NCI-H345 treated with DMSO at 0.1 percent for 48 hours (cell line): ENCODE measurements around the gene ANKS1B.
"Not testable (repeated sequence)": the region's sequence is repeated elsewhere in the genome, so short reads cannot be mapped to it uniquely, and the experiment has no call there.

Source experiments
- DNase-seq: peaks from one replicate; lab custom pipeline; 2025; ENCODE audit not compliant: unreplicated experiment; lab: John Stamatoyannopoulos, UW

The ANKS1B gene

DNA sequence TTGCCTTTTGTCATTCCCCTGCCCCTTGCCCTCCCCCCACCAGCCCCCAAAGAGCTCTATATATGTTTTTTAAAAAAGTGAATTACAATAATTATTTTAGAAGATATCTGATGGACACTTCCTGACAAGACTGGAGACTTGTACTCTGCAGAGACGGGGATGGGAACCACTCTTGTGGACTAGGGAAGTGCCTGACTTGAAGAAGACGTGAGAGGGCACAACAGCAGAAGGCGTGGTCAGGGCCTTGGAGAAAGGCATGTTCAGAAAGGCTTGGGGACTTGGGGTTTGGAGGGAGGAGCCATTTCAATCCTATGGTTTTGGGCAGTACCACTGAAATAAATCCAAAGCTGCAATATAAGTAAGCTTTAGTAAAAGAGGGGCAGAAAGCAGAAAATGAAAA lies 1184.9 kb downstream of the ANKS1B start:
- no peak for DNase-seq

DNA sequence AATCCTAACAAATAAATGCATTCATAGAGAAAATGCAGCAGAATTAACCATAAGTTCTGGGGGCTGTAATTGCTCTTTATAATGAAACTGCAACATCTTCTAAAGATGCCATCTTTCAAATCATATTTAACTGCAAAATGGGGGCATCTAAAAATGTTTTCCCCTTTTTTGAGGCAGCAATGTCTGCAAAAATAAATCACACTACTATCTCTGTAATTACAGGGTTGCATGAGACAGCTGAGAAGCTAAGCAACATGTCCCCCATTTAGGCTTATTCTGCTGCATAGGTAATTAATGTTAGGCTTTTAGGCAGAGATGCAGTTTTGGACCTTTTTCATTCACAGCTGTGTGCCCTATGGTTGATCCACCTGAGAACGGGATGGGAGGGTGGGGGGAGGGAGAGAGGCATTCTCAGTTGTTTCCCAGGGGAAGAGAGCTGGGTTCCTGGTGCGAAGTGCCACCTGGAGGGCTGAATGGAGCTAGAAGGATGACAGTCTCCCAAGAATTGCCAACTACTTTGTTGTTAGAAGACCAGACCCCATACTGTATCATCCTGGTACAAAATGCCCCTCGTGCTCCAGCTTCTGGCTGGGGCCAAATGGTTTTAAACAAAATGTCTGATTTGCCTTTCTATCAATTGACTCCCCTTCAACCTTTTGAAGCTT lies 1185.5 kb downstream of the ANKS1B start:
- DNase-seq, result no peak

DNA sequence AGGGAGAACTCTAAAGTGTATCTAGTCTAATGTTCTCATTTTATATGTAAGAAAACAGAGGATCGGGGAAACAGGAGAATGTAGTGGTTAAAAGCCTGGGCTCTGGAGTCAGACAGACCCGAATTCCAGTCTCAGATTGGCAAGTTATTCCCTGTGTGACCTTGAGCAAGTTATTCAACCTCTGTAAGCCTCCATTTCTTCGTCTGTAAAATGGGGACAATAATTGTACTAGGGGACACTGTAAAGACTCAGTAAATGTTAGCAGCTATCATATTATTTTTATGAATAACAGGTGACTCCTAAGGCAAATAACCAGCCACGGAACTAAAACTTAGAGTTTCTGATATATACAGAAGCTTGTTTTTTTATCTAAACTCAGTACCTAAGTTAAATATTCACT lies 1187.5 kb downstream of the ANKS1B start:
- DNase-seq, result no peak

DNA sequence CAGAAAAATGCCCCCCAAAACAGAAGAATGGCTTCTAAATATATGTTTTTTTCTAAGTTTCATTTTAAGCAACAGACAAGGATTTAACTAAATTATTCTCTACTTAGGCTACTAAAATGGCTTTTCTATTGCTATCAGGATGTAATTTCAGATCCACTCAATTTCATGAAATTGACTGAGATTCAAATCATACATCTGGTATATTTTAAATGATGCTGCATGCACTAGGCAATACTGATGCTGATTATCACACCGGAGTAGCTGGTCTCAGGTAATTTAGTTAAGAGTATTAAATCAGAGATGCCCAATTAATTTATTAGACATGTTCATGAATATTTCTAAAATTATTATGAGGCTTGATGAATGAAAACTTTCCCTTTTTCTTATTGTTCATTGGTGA lies 1188.0 kb downstream of the ANKS1B start:
- no peak for DNase-seq

DNA sequence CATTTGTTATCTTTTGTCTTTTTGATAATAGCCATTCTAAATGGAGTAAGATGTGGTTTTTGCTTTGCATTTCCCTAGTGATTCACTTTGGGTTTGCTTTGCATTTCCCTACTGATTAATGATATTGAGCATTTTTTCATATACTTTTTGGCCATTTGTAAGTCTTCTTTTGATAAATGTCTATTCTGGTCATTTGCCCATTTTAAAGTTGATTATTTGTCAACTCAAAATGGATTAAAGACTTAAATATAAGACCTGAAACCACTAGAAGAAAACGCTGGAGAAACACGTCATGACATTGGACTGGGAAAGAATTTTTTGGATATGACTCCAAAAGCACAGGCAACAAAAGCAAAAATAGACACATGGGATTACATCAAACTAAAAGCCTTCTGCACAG lies 1191.6 kb downstream of the ANKS1B start:
- no peak for DNase-seq

- DNase-seq, result no peak
Observed at GRCh38 chr12:98791406-98791805, 1193.3 kb downstream of the ANKS1B start.

GRCh38 chr12:98788396-98788795 lies 1196.3 kb downstream of the ANKS1B start:
- DNase-seq, result no peak

- DNase-seq, result no peak
Observed at GRCh38 chr12:98786653-98787052, 1198.1 kb downstream of the ANKS1B start.

GRCh38 chr12:98783420-98783819 lies 1201.3 kb downstream of the ANKS1B start:
- DNase-seq, result no peak

GRCh38 chr12:98780261-98780660 lies 1204.5 kb downstream of the ANKS1B start:
- DNase-seq, result no peak

DNA sequence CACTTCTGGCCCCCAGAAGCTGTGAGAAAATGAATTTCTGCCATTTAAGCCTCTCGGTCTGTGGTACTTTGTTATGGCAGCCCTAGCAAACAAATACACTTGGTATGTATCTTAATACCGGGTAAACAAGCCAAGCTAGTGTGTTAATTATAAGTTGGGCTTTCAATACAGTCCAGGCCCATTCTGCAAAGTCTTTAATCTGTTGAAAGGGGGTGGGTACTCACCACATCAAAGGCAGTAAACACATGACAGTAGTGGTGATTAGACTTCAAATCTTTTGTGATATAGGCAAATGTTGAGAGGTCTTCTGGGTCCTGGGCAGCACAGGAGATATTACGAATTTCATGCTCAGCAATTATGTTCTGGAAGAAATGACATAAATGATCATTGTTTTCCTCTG lies 1211.9 kb downstream of the ANKS1B start:
- DNase-seq, result no peak

DNA sequence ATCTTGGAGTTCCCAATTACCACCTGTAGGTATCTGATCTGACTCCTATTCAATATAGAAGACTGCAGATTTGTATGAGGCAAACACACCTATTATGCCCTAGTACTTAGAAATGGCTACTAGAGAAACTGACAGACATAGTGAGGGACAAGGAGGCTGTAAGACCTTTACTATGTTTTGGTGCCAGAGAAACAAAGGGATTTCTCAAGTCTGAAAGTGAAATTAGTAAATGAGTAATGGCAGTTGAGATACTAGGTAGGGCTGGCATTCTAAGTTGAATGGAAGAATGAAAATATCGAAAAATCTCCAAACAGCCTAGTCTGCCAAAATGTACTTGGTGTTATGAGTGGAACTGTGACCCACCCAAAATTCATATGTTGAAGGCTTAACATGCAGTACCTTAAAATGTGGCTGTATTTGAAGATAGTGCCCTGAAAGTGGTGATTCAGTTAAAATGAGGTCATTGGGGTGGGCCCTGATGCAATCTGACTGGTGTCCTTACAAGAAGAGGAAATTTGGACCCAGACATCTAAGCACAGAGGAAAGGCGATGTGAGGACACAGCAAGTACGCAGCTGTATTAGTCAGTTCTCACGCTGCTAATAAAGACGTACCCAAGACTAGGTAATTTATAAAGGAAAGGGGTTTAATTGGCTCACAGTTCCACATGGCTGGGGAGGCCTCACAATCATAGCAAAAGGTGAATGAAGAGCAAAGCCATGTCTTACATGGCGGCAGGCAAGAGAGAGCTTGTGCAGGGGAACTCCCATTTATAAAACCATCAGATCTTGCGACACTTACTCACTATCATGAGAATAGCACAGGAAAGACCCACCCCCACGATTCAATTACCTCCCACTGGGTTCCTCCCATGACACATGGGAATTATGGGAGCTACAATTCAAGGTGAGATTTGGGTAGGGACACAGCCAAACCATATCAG lies 1212.7 kb downstream of the ANKS1B start:
- DNase-seq, result no peak

GRCh38 chr12:98770230-98770629 lies 1214.5 kb downstream of the ANKS1B start:
- DNase-seq, result no peak

- no peak for DNase-seq
Observed at GRCh38 chr12:98769068-98769467, 1215.7 kb downstream of the ANKS1B start.

GRCh38 chr12:98767248-98767647 lies 1217.5 kb downstream of the ANKS1B start:
- DNase-seq, result no peak

- DNase-seq, result no peak
Observed at GRCh38 chr12:98763656-98764055, 1221.1 kb downstream of the ANKS1B start.

- DNase-seq, result no peak
Observed at GRCh38 chr12:98758331-98758730, 1226.4 kb downstream of the ANKS1B start.

- no peak for DNase-seq
Observed at GRCh38 chr12:98757455-98757854, 1227.3 kb downstream of the ANKS1B start.

GRCh38 chr12:98755855-98756254 lies 1228.9 kb downstream of the ANKS1B start:
- DNase-seq, result not testable (repeated sequence)

GRCh38 chr12:98754095-98754494 lies 1230.6 kb downstream of the ANKS1B start:
- DNase-seq, result no peak

DNA sequence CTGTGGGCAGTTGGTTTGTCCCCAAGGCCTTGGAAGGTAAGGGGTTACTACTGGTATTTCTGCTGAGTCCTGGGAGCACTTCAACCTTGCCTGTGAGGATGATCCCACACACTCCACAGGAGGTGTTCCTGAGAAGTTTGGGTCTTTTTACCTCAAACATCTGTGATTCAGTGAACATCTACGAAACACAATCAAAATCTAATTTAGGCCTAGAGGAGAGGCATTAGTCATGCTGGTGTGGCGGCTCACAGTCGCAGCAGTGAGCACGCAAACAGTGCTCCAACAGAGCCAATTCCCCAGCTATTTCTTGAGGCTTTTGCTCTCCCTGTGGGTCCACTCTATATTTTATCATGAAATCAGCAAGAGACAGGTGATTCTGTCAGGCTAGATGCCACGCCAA lies 1232.0 kb downstream of the ANKS1B start:
- DNase-seq, result no peak

DNA sequence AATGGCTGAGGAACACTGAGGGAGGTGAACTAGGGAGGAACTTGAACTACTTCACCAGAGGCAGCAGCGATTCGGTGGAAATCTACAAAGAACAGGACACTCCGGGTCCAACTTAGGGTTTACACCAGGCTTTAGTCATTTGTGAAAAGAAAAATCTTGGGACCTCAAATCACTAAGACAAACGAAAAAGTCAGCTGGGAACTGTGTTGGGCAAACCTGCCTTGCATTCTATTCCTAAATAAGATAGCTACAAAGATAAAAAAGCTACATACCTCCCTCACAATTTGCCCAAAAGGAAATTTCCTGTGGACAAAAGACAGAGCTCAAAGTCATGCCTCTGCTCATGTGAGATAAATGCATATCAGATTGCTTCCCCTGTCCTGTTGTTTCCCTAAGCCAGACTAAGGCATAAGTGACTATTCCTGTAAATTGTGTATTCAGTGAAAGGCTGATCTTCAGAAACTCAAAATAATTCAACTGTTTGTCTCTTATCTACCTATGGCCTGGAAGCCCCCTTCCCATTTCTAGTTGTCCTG lies 1233.1 kb downstream of the ANKS1B start:
- no peak for DNase-seq
